ENCODE measurements around the gene EMP3.
"Not testable (repeated sequence)": the region's sequence is repeated elsewhere in the genome, so short reads cannot be mapped to it uniquely, and the experiment has no call there.

EMP3 gene

DNA sequence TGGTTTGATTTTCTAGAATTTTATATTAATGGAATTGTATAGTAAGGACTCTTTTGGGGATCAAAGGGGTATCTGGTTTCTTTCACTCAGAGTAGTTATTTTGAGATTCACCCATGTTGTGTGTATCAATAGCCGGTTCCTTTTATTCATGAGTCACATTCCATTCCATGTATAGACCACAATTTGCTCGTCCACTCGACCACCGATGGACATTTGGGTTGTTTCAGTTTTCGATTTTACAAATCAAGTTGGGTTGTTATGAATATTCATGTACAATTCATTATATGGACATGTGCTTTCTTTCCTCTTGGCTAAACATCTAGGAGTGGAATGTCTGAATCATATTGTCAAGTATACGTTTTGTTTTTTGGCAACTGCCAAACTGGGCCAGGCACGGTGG, 9.6 kb upstream of the EMP3 start:
- in situ Hi-C loops (cut with HindIII; ENCODE audit: low sequenced_read_pairs) = no loop called here

DNA sequence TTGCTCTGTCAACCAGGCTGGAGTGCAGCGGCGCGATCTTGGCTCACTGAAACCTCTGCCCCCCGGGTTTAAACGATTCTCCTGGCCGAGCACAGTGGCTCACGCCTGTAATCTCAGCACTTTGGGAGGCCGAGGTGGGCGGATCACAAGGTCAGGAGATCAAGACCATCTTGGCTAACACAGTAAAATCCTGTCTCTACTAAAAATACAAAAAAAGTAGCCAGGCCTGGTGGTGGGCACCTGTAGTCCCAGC, 7.7 kb upstream of the EMP3 start:
- in situ Hi-C loops (cut with HindIII; ENCODE audit: low sequenced_read_pairs) = not testable (repeated sequence)

DNA sequence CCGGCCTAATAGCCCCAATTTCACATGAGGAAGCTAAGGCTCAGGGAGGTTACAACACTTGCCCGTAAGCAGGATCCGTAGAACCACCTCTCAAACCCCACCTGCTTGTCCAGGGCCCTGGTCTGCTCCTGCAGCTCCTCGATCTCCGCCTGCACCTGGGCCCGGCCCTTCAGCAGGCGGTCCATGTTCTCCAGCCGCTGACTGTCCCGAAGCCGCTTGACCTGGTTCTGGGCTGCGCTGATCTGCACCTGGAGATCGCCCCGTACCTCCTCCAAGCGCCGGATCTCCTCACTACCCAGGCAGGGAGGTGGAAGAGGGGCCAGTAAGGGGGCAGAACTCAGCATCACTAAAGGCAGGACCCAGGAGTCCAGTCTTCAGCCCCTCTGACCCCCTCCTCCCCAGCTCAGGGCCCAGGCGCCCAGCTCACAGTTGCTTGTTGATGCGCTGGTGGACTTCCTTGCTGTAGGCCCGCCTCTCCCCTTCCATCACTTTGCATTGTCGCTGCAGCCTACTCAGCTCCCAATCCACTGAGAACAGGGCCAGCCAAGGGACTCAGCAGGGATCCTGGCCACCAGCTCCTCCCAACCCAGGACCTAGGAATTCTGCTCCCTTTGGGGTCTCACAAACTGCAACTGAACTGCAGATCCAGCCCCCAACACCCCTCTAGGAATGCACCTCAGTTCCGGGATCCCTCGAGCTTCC, 6.9 kb upstream of the EMP3 start:
- in situ Hi-C loops (cut with HindIII; ENCODE audit: low sequenced_read_pairs) = no loop called here

DNA sequence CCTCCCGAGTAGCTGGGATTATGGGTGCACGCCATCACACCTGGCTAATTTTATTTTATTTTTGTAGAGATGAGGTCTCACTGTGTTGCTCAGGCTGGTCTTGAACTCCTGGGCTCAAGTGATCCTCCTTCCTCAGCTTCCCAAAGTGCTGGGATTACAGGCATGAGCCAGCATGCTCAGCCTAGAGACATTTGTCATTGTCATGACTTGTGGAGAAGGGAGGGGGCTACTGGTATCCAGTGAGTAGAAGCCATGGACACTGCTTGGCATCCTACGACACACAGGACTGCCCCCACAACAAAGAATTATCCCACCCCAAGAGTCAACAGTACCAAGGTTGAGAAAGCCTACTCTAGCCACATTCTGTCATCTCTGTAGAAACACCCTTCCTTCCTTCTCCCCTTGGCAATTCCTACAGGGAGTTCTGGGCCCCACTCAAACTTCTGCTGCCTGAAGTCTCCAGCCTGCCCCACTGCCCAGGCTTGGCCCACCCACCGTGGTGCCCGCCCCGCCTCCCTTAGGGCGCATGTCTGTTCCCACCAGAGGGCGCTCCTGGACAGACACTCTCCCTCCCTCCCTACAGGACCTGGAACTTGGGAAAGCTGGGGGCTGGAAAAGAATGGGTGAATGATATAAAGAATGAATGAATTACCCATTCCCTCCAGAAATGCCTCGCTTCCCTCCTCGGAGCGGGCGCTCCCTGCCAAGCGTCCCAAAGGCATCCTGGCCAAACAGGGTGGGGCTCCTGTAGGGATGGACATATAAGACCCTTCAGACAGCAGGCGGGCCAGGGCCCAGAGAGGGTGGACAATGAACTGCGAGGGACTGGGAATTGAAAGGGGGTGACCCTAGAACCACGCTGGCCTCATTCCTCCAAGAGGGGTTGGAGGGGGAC, 5.5 kb upstream of the EMP3 start:
- in situ Hi-C loops (cut with HindIII; ENCODE audit: low sequenced_read_pairs) = no loop called here

DNA sequence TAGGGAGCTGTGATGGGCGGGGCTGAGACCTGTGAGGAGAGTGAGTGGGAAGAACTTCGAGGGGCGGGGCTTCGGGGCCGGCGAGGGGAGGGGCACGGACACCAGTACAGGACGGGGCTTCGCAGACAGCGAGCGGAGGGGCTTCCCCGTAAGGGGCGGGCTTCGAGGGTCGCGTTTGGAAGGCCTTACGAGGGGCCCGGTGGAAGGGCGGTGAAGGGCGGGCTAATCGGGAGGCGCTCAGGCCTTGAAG, 4.1 kb upstream of the EMP3 start:
- in situ Hi-C loops (cut with HindIII; ENCODE audit: low sequenced_read_pairs) = no loop called here

DNA sequence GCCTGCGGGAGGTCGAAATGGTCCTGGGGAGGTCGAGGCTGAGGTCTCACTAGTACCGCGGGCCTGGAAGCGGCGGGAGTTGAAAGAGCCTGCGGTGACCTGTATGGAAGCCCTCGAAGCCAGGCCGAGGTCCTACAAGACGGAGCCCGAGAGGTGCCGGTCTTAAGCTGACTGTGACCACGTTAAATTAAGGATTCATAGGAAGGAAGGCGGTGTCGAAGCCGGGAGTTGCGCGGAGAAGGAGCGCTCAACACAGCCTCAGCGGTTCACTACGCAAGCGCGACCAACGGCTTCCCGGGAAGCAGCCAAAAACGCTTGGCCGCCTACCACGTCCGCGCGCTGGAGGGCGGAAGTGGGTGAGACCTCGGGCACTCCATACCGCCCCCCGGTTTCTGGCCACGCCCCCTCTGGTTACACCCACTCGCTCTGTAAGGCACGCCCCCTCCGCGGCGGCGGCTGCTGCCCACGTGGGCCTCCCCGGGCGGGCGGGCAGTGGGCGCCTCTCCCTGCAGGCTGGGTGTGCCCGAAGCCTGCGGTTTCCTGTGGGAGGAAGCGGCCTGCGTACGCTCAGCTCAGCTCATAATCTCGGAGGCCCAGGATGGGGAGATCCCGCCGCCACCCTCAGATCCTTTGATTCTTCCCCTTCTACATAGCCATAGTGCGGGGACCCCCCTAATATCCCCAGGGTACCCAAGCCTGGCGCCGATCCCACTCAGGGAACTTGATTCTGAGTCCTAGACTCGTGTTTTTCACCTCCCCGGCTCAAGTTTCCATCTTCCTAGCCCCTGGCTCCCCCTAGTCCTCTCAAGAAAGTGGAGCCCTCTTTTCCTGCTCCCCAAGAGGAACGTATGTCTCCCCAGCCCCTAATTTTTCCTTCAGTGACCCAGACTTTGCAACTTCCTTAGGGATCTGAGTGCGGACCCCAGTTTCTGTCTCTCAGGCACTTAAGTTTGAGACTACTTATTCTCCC, 3.4 kb upstream of the EMP3 start:
- in situ Hi-C loops (cut with HindIII; ENCODE audit: low sequenced_read_pairs) = no loop called here

DNA sequence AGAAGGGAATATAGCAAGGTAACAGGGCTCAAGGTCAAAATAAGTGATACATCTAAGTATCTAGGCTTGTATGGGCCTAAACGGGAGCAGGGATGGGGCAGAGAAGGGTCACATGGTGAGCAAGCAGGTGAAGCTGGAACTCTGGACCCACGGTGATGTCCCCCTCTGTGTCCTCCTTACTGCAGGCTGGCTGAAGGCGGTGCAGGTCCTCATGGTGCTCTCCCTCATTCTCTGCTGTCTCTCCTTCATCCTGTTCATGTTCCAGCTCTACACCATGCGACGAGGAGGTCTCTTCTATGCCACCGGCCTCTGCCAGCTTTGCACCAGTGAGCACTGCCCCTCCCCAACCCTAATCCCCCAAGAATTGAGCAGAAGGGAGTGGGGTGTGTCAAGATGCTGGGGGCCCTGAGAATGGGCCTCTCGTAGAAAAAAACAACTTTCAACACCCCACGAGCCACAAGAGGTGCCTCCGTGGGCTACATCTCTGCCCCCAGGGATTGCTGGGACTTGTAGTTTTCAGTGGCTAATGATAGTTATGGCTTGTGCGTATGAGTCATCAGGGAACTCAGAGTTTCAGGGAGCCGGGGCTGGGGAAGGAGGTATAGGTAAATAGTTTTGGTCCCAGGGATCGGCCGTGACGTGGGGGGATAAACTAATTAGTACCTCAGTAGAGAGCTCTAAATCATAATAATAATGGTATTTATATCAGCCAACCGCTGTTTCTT, 4.0 kb downstream of the EMP3 start:
- in situ Hi-C loops (cut with HindIII; ENCODE audit: low sequenced_read_pairs) = loop anchor here (25.0 kb wide), 1 partner anchor 108 kb away; the partner anchor contains the start of gene GRWD1

DNA sequence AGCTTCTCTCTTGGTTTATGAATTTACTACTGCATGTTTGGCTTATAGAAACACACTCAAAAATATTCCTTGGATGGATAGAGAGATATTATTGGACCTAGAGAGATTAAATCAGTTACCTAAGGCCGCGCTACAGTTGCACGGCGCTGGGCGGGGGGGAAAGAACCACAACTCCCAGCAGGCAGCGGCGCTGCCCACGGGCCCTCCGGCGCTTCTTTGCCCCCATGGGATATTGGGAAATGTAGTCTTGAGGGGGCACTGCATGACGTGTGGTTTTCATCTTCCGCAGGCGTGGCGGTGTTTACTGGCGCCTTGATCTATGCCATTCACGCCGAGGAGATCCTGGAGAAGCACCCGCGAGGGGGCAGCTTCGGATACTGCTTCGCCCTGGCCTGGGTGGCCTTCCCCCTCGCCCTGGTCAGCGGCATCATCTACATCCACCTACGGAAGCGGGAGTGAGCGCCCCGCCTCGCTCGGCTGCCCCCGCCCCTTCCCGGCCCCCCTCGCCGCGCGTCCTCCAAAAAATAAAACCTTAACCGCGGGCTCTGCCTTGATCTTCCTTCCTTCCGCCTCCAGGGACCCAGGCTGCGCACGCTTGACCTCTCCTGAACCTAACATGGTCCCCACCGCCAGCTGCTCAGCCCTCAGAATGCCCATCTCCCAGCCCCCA, 4.8 kb downstream of the EMP3 start:
- in situ Hi-C loops (cut with HindIII; ENCODE audit: low sequenced_read_pairs) = loop anchor here (25.0 kb wide), 1 partner anchor 107 kb away; the partner anchor contains the start of gene GRWD1

DNA sequence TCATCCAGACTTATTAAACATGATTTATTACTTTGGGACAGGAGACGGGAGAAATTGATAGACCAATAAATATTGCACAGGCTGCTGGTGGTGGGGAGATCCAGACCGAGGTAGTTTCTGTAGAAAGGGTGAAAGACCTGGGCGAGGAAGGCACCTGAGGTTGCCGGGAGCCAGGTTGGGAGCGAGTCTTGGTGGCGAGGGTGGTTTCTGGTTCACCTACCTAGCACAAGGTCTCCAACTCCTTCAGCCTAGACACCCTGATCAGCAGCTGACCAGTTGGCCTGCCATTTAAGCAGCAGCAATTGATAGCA, 7.0 kb downstream of the EMP3 start:
- in situ Hi-C loops (cut with HindIII; ENCODE audit: low sequenced_read_pairs) = loop anchor here (25.0 kb wide), 1 partner anchor 105 kb away; the partner anchor contains the start of gene GRWD1

DNA sequence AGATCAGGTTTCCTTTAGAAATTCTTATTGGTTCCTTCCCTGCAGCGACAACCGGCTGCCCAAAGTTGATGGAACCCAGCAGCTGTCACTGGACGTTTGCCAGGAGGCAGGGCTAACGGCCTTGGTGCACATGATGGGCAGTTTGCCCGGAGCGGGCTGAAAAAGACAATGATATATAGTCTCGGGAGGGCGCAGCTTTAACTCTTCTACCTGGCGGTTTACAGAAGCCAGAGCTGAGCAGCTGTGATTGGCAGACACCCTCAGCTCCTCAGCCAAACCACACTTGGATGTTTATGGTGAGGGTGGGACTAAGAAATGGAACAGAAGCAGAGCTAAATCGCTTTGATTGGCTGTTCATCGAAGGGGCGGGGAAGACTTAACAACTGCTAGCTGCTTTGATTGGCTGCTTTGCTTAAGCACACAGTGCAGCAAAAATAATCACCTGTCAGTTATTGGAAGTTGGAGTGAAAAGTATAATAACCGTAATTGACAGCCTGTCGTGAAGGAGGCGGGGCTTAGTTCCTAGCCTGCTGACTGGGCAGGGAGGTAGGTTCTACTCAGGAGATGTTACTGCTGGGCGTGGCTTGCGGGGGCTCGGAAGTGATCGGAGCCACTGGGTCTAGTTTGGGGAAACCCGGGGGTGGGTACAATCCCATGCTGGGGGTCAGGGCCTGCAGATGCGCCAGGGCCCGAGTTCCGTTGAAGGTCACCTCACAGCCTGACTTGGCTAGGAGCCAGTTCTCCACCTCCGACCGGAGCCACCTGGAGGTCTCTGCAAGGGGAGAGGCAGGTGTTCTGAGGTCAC, 7.5 kb downstream of the EMP3 start:
- in situ Hi-C loops (cut with HindIII; ENCODE audit: low sequenced_read_pairs) = loop anchor here (25.0 kb wide), 1 partner anchor 104 kb away; the partner anchor contains the start of gene GRWD1

DNA sequence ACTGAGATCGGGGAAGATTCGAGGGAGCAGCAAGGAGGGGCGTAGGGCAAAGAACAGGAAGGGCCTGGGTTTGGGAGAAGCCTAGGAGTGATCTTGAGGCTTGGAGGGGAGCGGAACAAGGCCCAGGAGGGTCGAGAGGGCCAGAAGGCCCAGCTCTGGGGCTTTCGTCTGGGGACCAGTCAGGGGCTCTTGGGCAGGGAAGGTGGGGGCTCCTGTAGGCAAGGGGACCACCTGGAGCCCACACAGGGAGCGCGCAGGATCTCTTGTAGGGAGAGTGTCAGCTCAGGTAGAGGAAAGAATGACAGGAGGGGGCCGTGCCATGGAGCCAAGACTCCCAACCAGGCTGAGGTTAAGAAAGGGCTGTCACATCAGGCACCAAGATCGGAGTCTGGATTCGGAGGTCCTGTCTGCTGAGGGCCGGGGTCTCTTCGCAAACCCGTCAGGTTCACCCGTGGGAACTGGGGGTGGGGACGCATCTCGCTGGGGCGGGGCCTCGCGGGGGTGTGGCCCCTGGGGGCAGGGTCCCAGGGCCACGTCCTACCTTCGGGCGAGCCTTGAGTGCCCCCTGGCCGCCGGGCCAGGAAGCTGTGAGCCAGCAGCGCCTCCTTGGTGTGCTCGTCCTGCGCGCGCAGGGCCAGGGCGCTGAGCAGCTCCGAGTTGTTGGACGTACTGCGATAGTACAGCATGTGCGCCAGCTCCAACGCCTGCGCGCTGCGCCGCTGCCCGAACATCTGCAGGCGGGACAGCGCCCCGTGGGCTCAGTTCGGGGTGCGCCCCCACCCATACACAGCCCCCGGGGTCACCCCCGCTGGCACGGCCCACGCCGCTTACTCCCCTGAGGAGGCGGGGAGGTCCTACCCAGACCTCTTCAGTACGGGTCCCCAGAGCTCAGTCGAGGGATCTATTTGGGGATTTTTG, 8.4 kb downstream of the EMP3 start:
- in situ Hi-C loops (cut with HindIII; ENCODE audit: low sequenced_read_pairs) = loop anchor here (25.0 kb wide), 1 partner anchor 104 kb away; the partner anchor contains the start of gene GRWD1

DNA sequence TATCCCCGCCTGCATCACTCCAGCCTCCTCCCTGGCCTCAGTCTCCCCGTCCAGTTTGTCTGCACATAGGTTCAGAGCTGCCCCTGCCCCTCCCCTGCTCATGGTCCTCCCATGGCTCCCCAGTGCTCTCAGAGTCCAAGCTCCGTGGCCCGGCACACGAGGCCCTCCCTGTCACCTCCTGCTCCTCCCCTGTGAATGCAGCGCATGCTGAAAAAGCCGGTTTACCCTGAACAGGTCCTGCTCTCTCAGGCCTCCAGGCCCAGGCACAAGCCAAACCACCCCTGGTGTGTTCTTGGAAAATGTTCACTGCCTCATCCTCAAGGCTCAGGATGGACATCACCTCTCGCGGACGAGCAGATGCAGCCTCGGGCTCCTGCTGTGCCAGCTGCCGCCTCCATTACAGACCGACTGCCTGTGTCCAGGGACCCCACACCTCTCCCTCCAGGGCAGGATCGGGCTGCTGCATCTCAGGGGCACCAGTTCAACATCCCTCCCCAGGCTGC, 13.0 kb downstream of the EMP3 start:
- in situ Hi-C loops (cut with HindIII; ENCODE audit: low sequenced_read_pairs) = loop anchor here (25.0 kb wide), 1 partner anchor 99 kb away; the partner anchor contains the start of gene GRWD1

DNA sequence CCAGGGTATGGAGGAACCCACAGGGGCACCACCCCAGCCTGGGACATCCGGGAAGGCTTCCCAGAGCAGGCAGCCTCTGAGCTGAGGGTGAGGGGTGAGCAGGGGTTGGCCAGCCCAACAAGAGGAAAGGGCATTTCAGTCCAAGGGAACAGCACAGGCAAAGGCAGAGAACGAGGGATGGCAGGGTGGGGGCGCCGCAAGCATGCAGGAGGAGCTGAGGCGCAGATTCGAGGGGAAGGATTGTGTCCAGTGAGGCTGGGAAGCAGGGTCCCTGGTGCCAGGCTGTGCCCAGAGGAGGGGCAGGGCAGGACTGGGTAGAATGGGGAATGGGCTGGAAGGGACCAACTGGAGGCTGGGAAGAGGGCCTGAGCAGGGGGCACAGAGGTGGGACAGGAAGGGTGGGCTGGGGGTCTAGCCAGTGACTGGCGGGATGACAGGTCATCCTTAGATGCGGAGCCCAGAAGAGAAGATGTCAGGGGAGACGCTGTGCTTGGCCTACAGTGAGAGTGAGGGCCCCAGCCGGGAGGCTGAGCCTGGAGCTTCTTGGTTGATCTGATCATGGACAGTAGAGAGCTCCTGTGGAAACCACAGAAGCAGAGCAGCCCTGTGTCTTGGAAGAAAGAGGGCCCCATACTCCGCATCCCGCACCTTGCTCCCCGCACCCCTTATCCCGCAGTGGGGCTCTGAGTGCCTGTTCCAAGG, 13.6 kb downstream of the EMP3 start:
- in situ Hi-C loops (cut with HindIII; ENCODE audit: low sequenced_read_pairs) = loop anchor here (25.0 kb wide), 1 partner anchor 98 kb away; the partner anchor contains the start of gene GRWD1

DNA sequence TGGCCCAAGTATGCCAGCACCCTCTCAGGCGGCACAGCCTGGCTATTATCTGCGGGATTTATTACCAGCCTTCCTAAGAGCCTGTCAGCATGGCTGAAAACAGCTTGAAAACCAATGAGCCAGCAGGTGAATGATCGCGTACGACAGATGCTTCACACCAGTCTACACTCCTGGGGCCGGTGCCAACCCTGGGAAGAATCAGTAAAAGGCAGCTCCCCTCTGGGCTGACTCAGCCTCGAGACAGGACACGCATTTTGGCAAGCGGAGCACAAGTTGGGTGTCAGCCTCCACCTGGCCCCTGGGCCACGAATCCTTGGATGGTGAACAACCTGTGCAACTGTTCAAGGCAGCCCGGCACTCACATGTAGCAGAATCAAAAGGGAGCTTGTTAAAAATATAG, 15.6 kb downstream of the EMP3 start:
- in situ Hi-C loops (cut with HindIII; ENCODE audit: low sequenced_read_pairs) = loop anchor here (25.0 kb wide), 1 partner anchor 96 kb away; the partner anchor contains the start of gene GRWD1

DNA sequence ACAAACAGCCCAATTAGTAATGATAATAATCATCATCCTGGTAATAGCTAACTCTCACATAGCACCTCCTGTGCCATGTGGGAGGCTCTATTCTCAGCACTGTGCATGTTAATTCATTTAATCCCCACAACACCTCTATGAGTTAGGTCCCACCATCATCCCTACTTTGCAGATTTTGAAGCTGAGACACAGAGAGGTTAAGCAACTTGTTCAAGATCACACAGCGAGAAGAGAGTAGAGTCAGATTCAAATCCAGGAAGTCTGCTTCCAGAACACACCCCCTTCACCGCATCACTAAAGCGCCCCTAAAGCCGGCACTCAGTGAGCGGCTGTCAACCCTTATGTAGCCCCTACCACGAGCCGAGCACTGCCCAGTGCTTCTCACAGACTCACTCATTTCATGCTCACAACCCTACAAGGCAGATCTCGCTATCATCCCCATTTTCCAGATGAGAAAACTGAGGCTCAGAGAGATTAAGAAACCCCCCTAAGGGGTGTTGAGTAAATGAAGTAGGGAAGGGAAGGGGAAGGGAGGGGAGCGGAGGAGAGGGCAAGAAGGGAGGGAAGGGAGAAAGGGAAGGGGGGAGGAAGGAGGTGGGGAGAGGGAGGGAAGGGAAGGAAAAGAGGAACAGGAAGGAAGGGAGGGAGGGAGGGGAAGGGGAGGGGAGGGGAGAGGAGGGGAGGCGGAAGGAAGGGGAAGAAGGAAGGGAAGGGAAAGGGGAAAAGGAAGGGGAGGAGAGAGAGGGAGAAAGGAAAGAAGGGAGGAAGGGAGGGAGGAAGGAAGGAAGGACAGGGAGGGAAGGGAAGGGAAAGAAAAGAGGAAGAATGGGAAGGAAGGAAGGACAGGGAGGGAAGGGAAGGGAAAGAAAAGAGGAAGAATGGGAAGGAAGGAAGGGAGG, 16.4 kb downstream of the EMP3 start:
- in situ Hi-C loops (cut with HindIII; ENCODE audit: low sequenced_read_pairs) = loop anchor here (25.0 kb wide), 1 partner anchor 96 kb away; the partner anchor contains the start of gene GRWD1

DNA sequence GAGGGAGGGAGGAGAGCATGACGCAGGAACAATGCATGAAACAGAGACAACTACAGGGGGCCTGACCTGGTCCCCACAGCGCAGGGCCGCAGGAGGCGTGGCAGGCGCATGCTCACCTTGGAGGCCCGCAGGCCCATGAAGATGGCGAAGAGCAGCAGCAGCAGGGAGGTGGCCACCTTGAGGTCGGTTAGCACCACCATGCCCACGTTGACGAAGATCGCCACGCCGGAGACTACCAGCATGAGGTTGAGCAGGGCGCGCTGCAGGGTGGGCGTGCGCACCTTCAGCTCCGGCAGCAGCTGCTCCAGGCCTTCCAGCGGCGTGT, 17.0 kb downstream of the EMP3 start:
- in situ Hi-C loops (cut with HindIII; ENCODE audit: low sequenced_read_pairs) = loop anchor here (25.0 kb wide), 1 partner anchor 95 kb away; the partner anchor contains the start of gene GRWD1

All from DLD1 (cell line).